H1 (cell line): ENCODE measurements around the gene VPS52. TPM values are rescaled to one million over a fixed set of nuclear protein-coding genes. Genes with fewer than 3 reads are reported as not detected.

ENCODE experiments used
- BACH1 ChIP-seq: IDR thresholded peaks from 2 replicates; pipeline ENCODE4 v1.6.1; 2012; ENCODE audit warnings: low read length, improper control_type of control experiment
- CHD1 ChIP-seq: IDR thresholded peaks from 2 replicates; pipeline ENCODE4 v1.6.1; 2012; ENCODE audit warnings: low read depth, low read length, improper control_type of control experiment
- EP300 ChIP-seq, 2 experiments: IDR thresholded peaks; 1 replicate in 1 of 2; 2 replicates in 1 of 2; pipeline ENCODE4 v1.6.1; 2011 to 2012; ENCODE audit warnings: low read depth in 2 of 2, low read length in 2 of 2, mild to moderate bottlenecking in 2 of 2, borderline replicate concordance in 1 of 2, inconsistent platforms in 1 of 2, moderate library complexity in 1 of 2
- GABPA ChIP-seq: IDR thresholded peaks from 2 replicates; pipeline ENCODE4 v1.6.1; 2011; ENCODE audit warnings: mild to moderate bottlenecking, low read length, moderate library complexity, borderline replicate concordance; ENCODE audit not compliant: insufficient read depth
- NANOG ChIP-seq: IDR thresholded peaks from 2 replicates; pipeline ENCODE4 v1.6.1; 2011; ENCODE audit warnings: low read length, low read depth, mild to moderate bottlenecking, inconsistent platforms; ENCODE audit not compliant: insufficient read depth, poor library complexity, severe bottlenecking
- RFX5 ChIP-seq: IDR thresholded peaks from 2 replicates; pipeline ENCODE4 v1.6.1; 2011; ENCODE audit warnings: low read depth, low read length, improper control_type of control experiment, borderline replicate concordance
- SAP30 ChIP-seq: fragments of 300-600 bp; sonication (generic); IDR thresholded peaks from 2 replicates; pipeline ENCODE4 v1.7.1; 2012; ENCODE audit warnings: low read length, moderate library complexity, mild to moderate bottlenecking, inconsistent platforms; ENCODE audit not compliant: insufficient read depth, insufficient replicate concordance
- polyA plus RNA-seq, 7 experiments: library from polyadenylated mRNA; depleted of rRNA in 3 of 7; stranded (reverse) in 5 of 7; unstranded in 2 of 7; fragments of >200 nt in 5 of 7; fragments of 200-250 nt in 2 of 7; gene quantifications; 1 replicate in 5 of 7; 2 replicates in 1 of 7; 4 replicates in 1 of 7; pipeline versions ENCODE4 v1.2.1 to v1.2.3, GENCODE V29; 2011 to 2013; ENCODE audit warnings: missing spikeins in 2 of 7, mixed read lengths in 2 of 7
- total RNA-seq: library from RNA; stranded (reverse); fragmentation: NEBNext Ultra II Directional; extraction: Animal tissue kit (Norgen Biotek cat#: 25700); gene quantifications from 2 replicates; pipeline ENCODE4 v1.2.1, GENCODE V29; 2021
- TF ChIP-seq, protein P1 (sequence below): IDR thresholded peaks from 2 replicates; pipeline ENCODE4 v1.6.1; 2012; ENCODE audit warnings: low read length, inconsistent platforms

Gene VPS52
- total and polyA plus RNA-seq, 2 of the 8 experiments (the other 6 are each of a cell fraction or from before 2014, with no cell fraction given): 36.5 to 86.3 TPM

DNA sequence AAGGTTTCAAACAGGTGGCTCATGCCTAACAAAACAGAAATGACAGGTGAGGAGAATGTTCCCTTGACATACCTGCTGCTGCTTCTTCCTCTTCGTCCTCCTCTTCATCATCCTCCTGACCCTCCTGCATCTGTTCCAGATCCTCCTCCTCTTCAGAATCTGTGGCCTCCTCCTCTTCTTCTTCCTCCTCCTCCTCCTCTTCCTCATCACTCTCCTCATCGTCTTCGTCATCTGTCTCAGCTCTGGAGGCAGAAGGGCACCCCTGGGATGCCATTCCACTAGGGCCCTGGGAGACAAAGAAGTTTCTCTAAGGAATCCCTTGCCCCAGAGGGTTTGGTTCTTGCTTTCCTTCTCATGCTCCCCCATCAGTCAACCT is 48.3 kb upstream of the VPS52 start (continued):
- TF ChIP-seq RFX5: no peak
- no peak for TF ChIP-seq GABPA
- no peak for TF ChIP-seq NANOG
- no peak for TF ChIP-seq BACH1
- no peak for TF ChIP-seq CHD1
- TF ChIP-seq EP300 (IDR thresholded peaks at IDR 0.05; ENCODE audit: borderline replicate concordance in 1 of 2, low read depth in 2 of 2, low read length in 2 of 2): no peak
- no peak for TF ChIP-seq SAP30
- TF ChIP-seq, protein P1, sequence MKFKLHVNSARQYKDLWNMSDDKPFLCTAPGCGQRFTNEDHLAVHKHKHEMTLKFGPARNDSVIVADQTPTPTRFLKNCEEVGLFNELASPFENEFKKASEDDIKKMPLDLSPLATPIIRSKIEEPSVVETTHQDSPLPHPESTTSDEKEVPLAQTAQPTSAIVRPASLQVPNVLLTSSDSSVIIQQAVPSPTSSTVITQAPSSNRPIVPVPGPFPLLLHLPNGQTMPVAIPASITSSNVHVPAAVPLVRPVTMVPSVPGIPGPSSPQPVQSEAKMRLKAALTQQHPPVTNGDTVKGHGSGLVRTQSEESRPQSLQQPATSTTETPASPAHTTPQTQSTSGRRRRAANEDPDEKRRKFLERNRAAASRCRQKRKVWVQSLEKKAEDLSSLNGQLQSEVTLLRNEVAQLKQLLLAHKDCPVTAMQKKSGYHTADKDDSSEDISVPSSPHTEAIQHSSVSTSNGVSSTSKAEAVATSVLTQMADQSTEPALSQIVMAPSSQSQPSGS: no peak
